Right lobe of liver (tissue), 6 donors: ENCODE data around the gene SAMD9L. TPM values are rescaled to one million over a fixed set of nuclear protein-coding genes. Genes with fewer than 3 reads are reported as not detected.
A peak's percentile ranks its signal among the peaks of the same experiment; 100 is the strongest.

Experiments used
- ATAC-seq, 4 donors: fragments of 200-7000 bp; cut with Tn5 transposase; one replicate each; pipeline ENCODE4 v1.9.1; 2020; ENCODE audit warnings: mild to moderate bottlenecking in 4 of 4, moderate library complexity in 4 of 4
- DNase-seq, 3 donors: peaks; one replicate each; pipeline ENCODE4 v3.0.0-alpha.2; 2020
- H3K27ac ChIP-seq, 3 donors: fragments of 200-600 bp; one replicate each; pipeline ENCODE4 v1.8.0; 2022
- H3K27me3 ChIP-seq, 2 donors: fragments of 200-600 bp; one replicate each; pipeline ENCODE4 v1.8.0; 2022
- H3K36me3 ChIP-seq, 4 donors: fragments of 200-600 bp; sonication (generic) in 1 of 4; one replicate each; pipeline versions ENCODE4 v1.5.1 to v1.8.0; 2017 to 2022; ENCODE audit warnings: control low read depth in 1 of 4
- H3K4me1 ChIP-seq, 4 donors: fragments of 200-600 bp; sonication (generic) in 1 of 4; one replicate each; pipeline versions ENCODE4 v1.5.1 to v1.8.0; 2017 to 2022; ENCODE audit warnings: control low read depth in 1 of 4
- H3K4me3 ChIP-seq, 3 donors: fragments of 200-600 bp; one replicate each; pipeline ENCODE4 v1.8.0; 2022
- H3K9me3 ChIP-seq, 4 donors: fragments of 200-600 bp; sonication (generic) in 1 of 4; one replicate each; pipeline versions ENCODE4 v1.5.1 to v1.8.0; 2017 to 2022; ENCODE audit warnings: control low read depth in 1 of 4
- POLR2A ChIP-seq: fragments of 450-650 bp; IDR thresholded peaks from one replicate; pipeline ENCODE4 v1.6.1; 2017; ENCODE audit warnings: antibody characterized with exemption, mild to moderate bottlenecking
- WGBS: methylation state at CpG from one replicate; pipeline ENCODE4 v1.1.6; 2018; ENCODE audit warnings: low coverage, low lambda C conversion rate; ENCODE audit not compliant: insufficient coverage; ENCODE audit errors: missing lambda C conversion rate; 5-methylcytosine and 5-hydroxymethylcytosine counted together
- intact Hi-C, 2 donors: fragments of 100-400 bp; cut with DNase I; formaldehyde crosslinking; loops; one replicate each; pipeline versions ENCODE4 v1.11.2 to v1.14.1; 2022
- total RNA-seq, 6 experiments: library from RNA; depleted of rRNA in 2 of 6; stranded (reverse); fragments of >200 nt in 2 of 6; fragmentation: NEBNext Ultra II Directional in 3 of 6; extraction: Animal tissue kit (Norgen Biotek cat#: 25700) in 3 of 6; gene quantifications; one replicate each; pipeline versions ENCODE4 v1.1.0 to v1.2.4, GENCODE V29; 2016 to 2023
- TF ChIP-seq, protein P1 (sequence below), 4 donors: fragments of 200-600 bp in 3 of 4; fragments of 450-650 bp in 1 of 4; IDR thresholded peaks; one replicate each; pipeline versions ENCODE4 v1.5.1 to v1.8.0; 2016 to 2022; ENCODE audit warnings: antibody characterized with exemption in 4 of 4, mild to moderate bottlenecking in 2 of 4
- donor health status: DM: no; HTN: yes; CAD: no.
- donor health status: DM: no; HTN: no; CAD: no.
- donor health status: DM: no; HTN: no; CAD: no.
- donor health status: DM: no; HTN: yes; CAD: no.
- donor health status: DM: no; HTN: yes; CAD: no.

The SAMD9L gene
- total RNA-seq, 6 experiments from 2014 or later: 0.64 to 5.1 (median 3.1) TPM

DNA sequence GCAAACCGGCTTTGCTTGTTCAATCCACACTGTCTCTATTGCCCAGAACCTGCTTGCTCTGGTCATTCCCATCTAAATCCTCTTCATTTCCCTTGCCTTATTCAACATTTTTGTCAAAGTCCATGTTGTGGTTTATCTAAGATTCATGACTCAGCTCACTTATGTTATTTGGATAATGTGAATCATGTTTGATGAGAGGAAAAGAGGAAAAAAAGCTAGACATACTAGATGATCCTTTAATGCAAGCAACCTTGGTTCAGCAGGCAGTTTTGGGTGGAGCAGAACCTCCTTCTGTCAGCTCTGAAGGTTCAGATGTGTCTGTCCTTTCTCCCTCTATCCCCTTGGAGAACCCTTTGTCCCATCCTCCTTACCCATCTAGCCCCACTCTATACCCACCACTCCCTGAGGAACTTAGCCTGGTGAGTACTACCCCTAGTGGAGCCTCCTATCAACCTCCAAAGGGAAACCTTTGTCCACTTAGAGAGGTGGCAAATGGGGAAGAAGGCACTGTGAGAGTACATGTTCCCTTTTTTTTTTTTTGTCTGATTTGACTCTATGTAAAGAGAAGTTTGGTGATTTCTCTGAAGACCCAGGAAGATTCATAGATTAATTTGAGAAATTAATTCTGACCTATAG is 2.1 kb upstream of the SAMD9L start:
- intact Hi-C loops: no loop called here
- 85% methylated on average over 1 of the region's 1 CpG for WGBS
- no peak for TF ChIP-seq POLR2A
- TF ChIP-seq, protein P1, sequence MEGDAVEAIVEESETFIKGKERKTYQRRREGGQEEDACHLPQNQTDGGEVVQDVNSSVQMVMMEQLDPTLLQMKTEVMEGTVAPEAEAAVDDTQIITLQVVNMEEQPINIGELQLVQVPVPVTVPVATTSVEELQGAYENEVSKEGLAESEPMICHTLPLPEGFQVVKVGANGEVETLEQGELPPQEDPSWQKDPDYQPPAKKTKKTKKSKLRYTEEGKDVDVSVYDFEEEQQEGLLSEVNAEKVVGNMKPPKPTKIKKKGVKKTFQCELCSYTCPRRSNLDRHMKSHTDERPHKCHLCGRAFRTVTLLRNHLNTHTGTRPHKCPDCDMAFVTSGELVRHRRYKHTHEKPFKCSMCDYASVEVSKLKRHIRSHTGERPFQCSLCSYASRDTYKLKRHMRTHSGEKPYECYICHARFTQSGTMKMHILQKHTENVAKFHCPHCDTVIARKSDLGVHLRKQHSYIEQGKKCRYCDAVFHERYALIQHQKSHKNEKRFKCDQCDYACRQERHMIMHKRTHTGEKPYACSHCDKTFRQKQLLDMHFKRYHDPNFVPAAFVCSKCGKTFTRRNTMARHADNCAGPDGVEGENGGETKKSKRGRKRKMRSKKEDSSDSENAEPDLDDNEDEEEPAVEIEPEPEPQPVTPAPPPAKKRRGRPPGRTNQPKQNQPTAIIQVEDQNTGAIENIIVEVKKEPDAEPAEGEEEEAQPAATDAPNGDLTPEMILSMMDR (IDR thresholded peaks at IDR 0.05): no peak

DNA sequence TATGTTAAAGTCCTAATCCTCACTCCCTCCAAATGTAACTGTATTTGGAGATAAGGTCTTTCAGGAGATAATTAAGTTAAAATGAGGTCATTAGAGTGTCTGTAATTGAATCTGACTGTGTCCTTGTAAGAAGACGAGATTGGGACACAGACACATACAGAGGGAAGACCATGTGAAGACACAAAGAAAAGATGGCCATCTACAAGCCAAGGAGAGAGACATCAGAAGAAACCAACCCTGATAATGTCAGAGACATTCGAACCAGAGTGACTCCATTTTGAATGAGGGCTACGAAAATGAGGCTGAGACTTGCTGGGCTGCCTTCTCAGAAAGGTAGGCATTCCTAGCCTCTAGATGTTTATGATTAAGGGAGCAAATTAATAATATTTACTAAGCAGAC is 542 bp upstream of the SAMD9L start:
- no peaks in the 10 kb centered on the region for H3K27me3 ChIP-seq
- no peaks in the 10 kb centered on the region for H3K4me1 ChIP-seq
- peaks cover 0 to 5% (median 0%) of the 10 kb centered on the region in 4 donors for H3K36me3 ChIP-seq
- ATAC-seq (no peak), DNase-seq (no peak)
- 52% methylated on average over 3 of the region's 3 CpGs for WGBS
- intact Hi-C loops: no loop called here
- H3K9me3 ChIP-seq: no peaks in the 10 kb centered on the region
- H3K4me3 ChIP-seq: peak overlapping the region in 1 of 3 donors; percentile 17
- H3K27ac ChIP-seq: peak overlapping the region in 2 of 3 donors; percentile 54 to 67
- TF ChIP-seq, protein P1 (IDR thresholded peaks at IDR 0.05): no peak
- TF ChIP-seq POLR2A: no peak

More for the DNA sequence above, 2.1 kb upstream of the SAMD9L start:
- Histone ChIP-seq H3K27ac (no peak overlapping the region), H3K9me3 (no peaks in the 10 kb centered on the region), H3K36me3 (no peaks in the 10 kb centered on the region), H3K4me1 (no peaks in the 10 kb centered on the region), H3K27me3 (no peaks in the 10 kb centered on the region), H3K4me3 (no peak overlapping the region)
- no peak for ATAC-seq
- no peak for DNase-seq

DNA sequence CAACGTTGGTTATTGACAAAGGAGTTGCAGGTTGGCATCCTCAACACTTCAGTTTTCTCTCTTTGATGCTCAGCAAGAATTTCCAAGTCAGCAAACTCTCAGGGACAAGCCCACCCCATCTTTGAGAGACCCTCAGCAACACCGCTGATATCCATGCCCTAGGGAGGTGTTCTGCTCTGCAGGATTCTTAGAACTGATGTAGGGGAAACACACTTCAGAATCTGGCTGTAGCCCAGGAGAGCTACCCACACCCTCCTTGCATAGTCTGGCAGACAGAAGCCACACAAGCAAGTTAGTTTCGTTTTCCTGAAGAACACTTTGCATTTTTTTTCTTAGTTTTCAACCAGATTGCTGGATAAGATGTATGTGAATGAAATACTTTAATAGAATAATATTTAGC is 822 bp downstream of the SAMD9L start:
- Histone ChIP-seq H3K4me3 (peak overlapping the region; percentile 17 to 37 (median 22)), H3K27ac (peak overlapping the region in 2 of 3 donors; percentile 11 to 67), H3K27me3 (no peaks in the 10 kb centered on the region), H3K36me3 (peaks cover 0 to 5% (median 0%) of the 10 kb centered on the region in 4 donors), H3K4me1 (no peaks in the 10 kb centered on the region), H3K9me3 (no peaks in the 10 kb centered on the region)
- intact Hi-C loops: no loop called here
- ATAC-seq (peak; percentile 66 to 76 (median 72)), DNase-seq (no peak)
- TF ChIP-seq POLR2A: no peak
- 12% methylated on average over 3 of the region's 3 CpGs for WGBS

DNA sequence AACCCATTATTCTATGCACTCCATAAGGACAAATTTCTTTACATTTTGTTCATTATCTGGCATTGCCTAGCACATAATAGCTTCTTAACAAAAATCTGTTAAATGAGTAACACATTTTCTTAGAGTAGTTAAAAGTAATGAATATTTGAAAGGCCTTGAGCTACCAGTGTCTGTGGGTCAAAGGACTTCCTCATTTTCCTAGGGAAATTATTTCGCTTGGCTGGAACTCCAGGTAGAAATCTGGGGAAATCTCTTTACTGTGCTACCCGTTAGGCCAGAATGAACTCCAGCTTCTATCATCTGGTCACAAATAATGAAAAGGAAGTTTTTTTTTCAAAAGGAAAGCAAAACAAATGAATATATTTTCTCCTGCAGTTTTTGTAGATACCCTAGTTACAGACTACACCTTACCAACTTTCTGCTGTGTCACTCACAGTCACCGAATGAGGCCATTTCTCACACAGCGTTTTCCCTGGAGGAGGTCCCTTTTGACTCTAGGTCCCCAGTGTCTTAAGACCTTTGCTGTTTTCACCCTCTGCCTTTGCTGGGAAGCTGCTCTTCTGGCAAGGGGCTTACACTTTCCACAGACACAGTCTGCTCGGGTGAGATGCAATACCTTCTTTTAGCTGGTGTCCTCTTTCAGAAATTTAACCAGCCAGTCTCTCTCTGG is 1.6 kb downstream of the SAMD9L start:
- Histone ChIP-seq H3K4me1 (no peaks in the 10 kb centered on the region), H3K27ac (peak overlapping the region in 1 of 3 donors; percentile 6), H3K4me3 (peak overlapping the region; percentile 17 to 37 (median 22)), H3K36me3 (peaks cover 0 to 5% (median 0%) of the 10 kb centered on the region in 4 donors), H3K27me3 (no peaks in the 10 kb centered on the region), H3K9me3 (no peaks in the 10 kb centered on the region)
- intact Hi-C loops: no loop called here
- TF ChIP-seq POLR2A: no peak
- 39% methylated on average over 5 of the region's 5 CpGs for WGBS
- DNase-seq: no peak
- peak in 1 of 4 donors; percentile 28 for ATAC-seq

DNA sequence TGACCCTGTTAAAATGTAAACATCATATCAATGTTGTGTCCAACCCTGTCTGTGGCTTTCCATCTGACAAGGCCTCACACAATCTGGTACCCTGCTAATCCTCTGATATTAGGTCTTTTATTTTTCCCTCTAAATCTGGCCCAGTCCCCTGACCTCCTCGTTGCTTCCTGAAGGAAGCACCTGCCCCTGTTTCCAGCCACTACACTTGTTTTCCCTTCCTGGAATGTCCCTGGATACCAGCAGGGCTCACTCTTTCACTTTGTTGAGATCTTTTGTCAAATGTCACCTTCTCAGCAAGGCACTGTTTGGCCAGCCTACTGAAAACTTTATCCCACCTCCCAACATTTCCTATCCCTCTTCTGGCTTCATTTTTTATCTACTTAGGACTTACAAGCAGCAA is 2.1 kb downstream of the SAMD9L start:
- intact Hi-C loops: no loop called here
- no peak for TF ChIP-seq POLR2A
- TF ChIP-seq, protein P1 (IDR thresholded peaks at IDR 0.05): no peak
- no peak overlapping the region for H3K4me3 ChIP-seq
- no peak for ATAC-seq
- H3K36me3 ChIP-seq: peaks cover 0 to 5% (median 0%) of the 10 kb centered on the region in 4 donors
- WGBS: 18% methylated on average over 1 of the region's 1 CpG
- DNase-seq: no peak
- H3K27ac ChIP-seq: no peak overlapping the region
- no peaks in the 10 kb centered on the region for H3K27me3 ChIP-seq
- H3K9me3 ChIP-seq: no peaks in the 10 kb centered on the region
- no peaks in the 10 kb centered on the region for H3K4me1 ChIP-seq
